ENCODE measurements around the gene H2AZ2.
"Not testable (repeated sequence)": the region's sequence is repeated elsewhere in the genome, so short reads cannot be mapped to it uniquely, and the experiment has no call there.

The H2AZ2 gene

GRCh38 chr7:44845451-44845850 is 2.4 kb downstream of the H2AZ2 start:
- no peak for TF ChIP-seq CTCF (IDR thresholded peaks at IDR 0.05; ENCODE audit: borderline replicate concordance, control extremely low read depth, extremely low read depth, insufficient read depth, missing control alignments)
- in situ Hi-C loops (cut with MboI; ENCODE audit: low sequenced_read_pairs, unreplicated experiment): loop anchor here (10.0 kb wide), 1 partner anchor 251 kb away; no protein-coding TSS in a partner anchor
- no peak for DNase-seq (ENCODE audit: low spot score)

GRCh38 chr7:44843440-44843839 is 4.4 kb downstream of the H2AZ2 start:
- DNase-seq (ENCODE audit: low spot score): not testable (repeated sequence)
- in situ Hi-C loops (cut with MboI; ENCODE audit: low sequenced_read_pairs, unreplicated experiment): loop anchor here (10.0 kb wide), 1 partner anchor 249 kb away; no protein-coding TSS in a partner anchor

GRCh38 chr7:44842675-44843074 is 5.2 kb downstream of the H2AZ2 start:
- in situ Hi-C loops (cut with MboI; ENCODE audit: low sequenced_read_pairs, unreplicated experiment): loop anchor here (10.0 kb wide), 1 partner anchor 248 kb away; no protein-coding TSS in a partner anchor
- DNase-seq (ENCODE audit: low spot score): not testable (repeated sequence)

- in situ Hi-C loops (cut with MboI; ENCODE audit: low sequenced_read_pairs, unreplicated experiment): no loop called here
- no peak for DNase-seq (ENCODE audit: low spot score)
- no peak for TF ChIP-seq CTCF (IDR thresholded peaks at IDR 0.05; ENCODE audit: borderline replicate concordance, control extremely low read depth, extremely low read depth, insufficient read depth, missing control alignments)
Measured at GRCh38 chr7:44838751-44839150, 9.1 kb downstream of the H2AZ2 start.

GRCh38 chr7:44827567-44827966 is 20.3 kb downstream of the H2AZ2 start:
- no peak for DNase-seq (ENCODE audit: low spot score)
- TF ChIP-seq CTCF (IDR thresholded peaks at IDR 0.05; ENCODE audit: borderline replicate concordance, control extremely low read depth, extremely low read depth, insufficient read depth, missing control alignments): no peak
- in situ Hi-C loops (cut with MboI; ENCODE audit: low sequenced_read_pairs, unreplicated experiment): no loop called here

- no peak for TF ChIP-seq CTCF (IDR thresholded peaks at IDR 0.05; ENCODE audit: borderline replicate concordance, control extremely low read depth, extremely low read depth, insufficient read depth, missing control alignments)
- in situ Hi-C loops (cut with MboI; ENCODE audit: low sequenced_read_pairs, unreplicated experiment): no loop called here
- DNase-seq (ENCODE audit: low spot score): no peak
Measured at GRCh38 chr7:44824894-44825526, 22.9 kb downstream of the H2AZ2 start.

- TF ChIP-seq CTCF (IDR thresholded peaks at IDR 0.05; ENCODE audit: borderline replicate concordance, control extremely low read depth, extremely low read depth, insufficient read depth, missing control alignments): no peak
- DNase-seq (ENCODE audit: low spot score): no peak
- in situ Hi-C loops (cut with MboI; ENCODE audit: low sequenced_read_pairs, unreplicated experiment): no loop called here
Measured at GRCh38 chr7:44823255-44823781, 24.6 kb downstream of the H2AZ2 start.

All from GM13976 (cell line).